ENCODE data around the gene RYR2.

RYR2 gene

GRCh38 chr1:237473854-237474253 lies 431.9 kb downstream of the RYR2 start:
- no peak for TF ChIP-seq Cebpa-rat (IDR thresholded peaks at IDR 0.05)
- H3K9me3 ChIP-seq (replicated peaks in 1 of 11) = peaks cover 0 to 7% (median 0%) of the 10 kb centered on the region in 11 experiments; a peak in 3 of 22 replicates
- H3K4me3 ChIP-seq = no peak overlapping the region
- no peak overlapping the region for H3K4me2 ChIP-seq
- H3K27ac ChIP-seq = no peak overlapping the region
- peaks cover 0 to 4% (median 0%) of the 10 kb centered on the region in 10 experiments; a peak in 2 of 20 replicates for H3K4me1 ChIP-seq
- H4K20me1 ChIP-seq = no peaks in the 10 kb centered on the region
- no peak overlapping the region for H3K9ac ChIP-seq
- no peaks in the 10 kb centered on the region for H3K27me3 ChIP-seq
- H3K36me3 ChIP-seq = no peaks in the 10 kb centered on the region

- no peak for TF ChIP-seq Cebpa-rat (IDR thresholded peaks at IDR 0.05)
- H3K27me3 ChIP-seq = no peaks in the 10 kb centered on the region
- H4K20me1 ChIP-seq = no peaks in the 10 kb centered on the region
- no peak overlapping the region for H3K9ac ChIP-seq
- no peak overlapping the region for H3K4me3 ChIP-seq
- H3K27ac ChIP-seq = no peak overlapping the region
- no peaks in the 10 kb centered on the region for H3K9me3 ChIP-seq (replicated peaks in 1 of 11)
- no peaks in the 10 kb centered on the region for H3K36me3 ChIP-seq
- H3K4me1 ChIP-seq = peaks cover 0 to 6% (median 0%) of the 10 kb centered on the region in 10 experiments; a peak in 2 of 20 replicates
- H3K4me2 ChIP-seq = no peak overlapping the region
Measured at GRCh38 chr1:237478082-237478481, 436.1 kb downstream of the RYR2 start.

- H4K20me1 ChIP-seq = no peaks in the 10 kb centered on the region
- TF ChIP-seq Cebpa-rat (IDR thresholded peaks at IDR 0.05) = no peak
- peaks cover 0 to 6% (median 0%) of the 10 kb centered on the region in 10 experiments; a peak in 2 of 20 replicates for H3K4me1 ChIP-seq
- H3K4me2 ChIP-seq = peak overlapping the region in 2 of 11 experiments; percentile 13; a peak in 2 of 22 replicates
- H3K4me3 ChIP-seq = no peak overlapping the region
- H3K9ac ChIP-seq = no peak overlapping the region
- no peaks in the 10 kb centered on the region for H3K9me3 ChIP-seq (replicated peaks in 1 of 11)
- H3K27ac ChIP-seq = no peak overlapping the region
- no peaks in the 10 kb centered on the region for H3K36me3 ChIP-seq
- no peaks in the 10 kb centered on the region for H3K27me3 ChIP-seq
Measured at GRCh38 chr1:237478842-237479241, 436.9 kb downstream of the RYR2 start.

- no peak for TF ChIP-seq Cebpa-rat (IDR thresholded peaks at IDR 0.05)
- no peak overlapping the region for H3K27ac ChIP-seq
- no peak overlapping the region for H3K4me3 ChIP-seq
- H3K36me3 ChIP-seq = no peaks in the 10 kb centered on the region
- H4K20me1 ChIP-seq = no peaks in the 10 kb centered on the region
- H3K4me2 ChIP-seq = no peak overlapping the region
- H3K27me3 ChIP-seq = no peaks in the 10 kb centered on the region
- H3K9me3 ChIP-seq (replicated peaks in 1 of 11) = no peaks in the 10 kb centered on the region
- H3K9ac ChIP-seq = no peak overlapping the region
- H3K4me1 ChIP-seq = peaks cover 0 to 9% (median 0%) of the 10 kb centered on the region in 10 experiments; a peak in 5 of 20 replicates
Measured at GRCh38 chr1:237482777-237483176, 440.8 kb downstream of the RYR2 start.

- Histone ChIP-seq H3K36me3 (no peaks in the 10 kb centered on the region), H3K27me3 (no peaks in the 10 kb centered on the region), H4K20me1 (no peaks in the 10 kb centered on the region), H3K27ac (no peak overlapping the region), H3K4me1 (no peaks in the 10 kb centered on the region), H3K4me3 (no peak overlapping the region), H3K9me3 (replicated peaks in 1 of 11) (no peaks in the 10 kb centered on the region), H3K4me2 (no peak overlapping the region), H3K9ac (no peak overlapping the region)
- TF ChIP-seq Cebpa-rat (IDR thresholded peaks at IDR 0.05) = no peak
Measured at GRCh38 chr1:237492359-237492758, 450.4 kb downstream of the RYR2 start.

- TF ChIP-seq Cebpa-rat (IDR thresholded peaks at IDR 0.05) = no peak
- Histone ChIP-seq H3K4me3 (no peak overlapping the region), H3K36me3 (no peaks in the 10 kb centered on the region), H3K9me3 (replicated peaks in 1 of 11) (no peaks in the 10 kb centered on the region), H3K4me1 (no peaks in the 10 kb centered on the region), H3K4me2 (no peak overlapping the region), H3K9ac (no peak overlapping the region), H4K20me1 (no peaks in the 10 kb centered on the region), H3K27ac (no peak overlapping the region), H3K27me3 (no peaks in the 10 kb centered on the region)
Measured at GRCh38 chr1:237500566-237500965, 458.6 kb downstream of the RYR2 start.

- Histone ChIP-seq H3K4me1 (no peaks in the 10 kb centered on the region), H4K20me1 (no peaks in the 10 kb centered on the region), H3K27me3 (no peaks in the 10 kb centered on the region), H3K9me3 (replicated peaks in 1 of 11) (no peaks in the 10 kb centered on the region), H3K9ac (no peak overlapping the region), H3K36me3 (no peaks in the 10 kb centered on the region), H3K4me2 (no peak overlapping the region), H3K27ac (no peak overlapping the region), H3K4me3 (no peak overlapping the region)
- no peak for TF ChIP-seq Cebpa-rat (IDR thresholded peaks at IDR 0.05)
Measured at GRCh38 chr1:237503292-237503691, 461.3 kb downstream of the RYR2 start.

GRCh38 chr1:237507005-237507404 lies 465.0 kb downstream of the RYR2 start:
- Histone ChIP-seq H3K4me1 (no peaks in the 10 kb centered on the region), H3K27me3 (no peaks in the 10 kb centered on the region), H3K4me2 (no peak overlapping the region), H4K20me1 (no peaks in the 10 kb centered on the region), H3K9ac (no peak overlapping the region), H3K9me3 (replicated peaks in 1 of 11) (no peaks in the 10 kb centered on the region), H3K36me3 (no peaks in the 10 kb centered on the region), H3K27ac (no peak overlapping the region), H3K4me3 (no peak overlapping the region)
- no peak for TF ChIP-seq Cebpa-rat (IDR thresholded peaks at IDR 0.05)

- H3K27ac ChIP-seq = no peak overlapping the region
- no peaks in the 10 kb centered on the region for H3K36me3 ChIP-seq
- H3K27me3 ChIP-seq = no peaks in the 10 kb centered on the region
- TF ChIP-seq Cebpa-rat (IDR thresholded peaks at IDR 0.05) = no peak
- no peak overlapping the region for H3K4me2 ChIP-seq
- no peaks in the 10 kb centered on the region for H4K20me1 ChIP-seq
- H3K9ac ChIP-seq = no peak overlapping the region
- H3K4me1 ChIP-seq = no peaks in the 10 kb centered on the region
- no peaks in the 10 kb centered on the region for H3K9me3 ChIP-seq (replicated peaks in 1 of 11)
- no peak overlapping the region for H3K4me3 ChIP-seq
Measured at GRCh38 chr1:237509748-237510147, 467.8 kb downstream of the RYR2 start.

- H3K4me2 ChIP-seq = no peak overlapping the region
- no peak for TF ChIP-seq Cebpa-rat (IDR thresholded peaks at IDR 0.05)
- H3K27ac ChIP-seq = no peak overlapping the region
- no peaks in the 10 kb centered on the region for H3K27me3 ChIP-seq
- no peaks in the 10 kb centered on the region for H3K4me1 ChIP-seq
- no peaks in the 10 kb centered on the region for H3K36me3 ChIP-seq
- H3K9me3 ChIP-seq (replicated peaks in 1 of 11) = no peaks in the 10 kb centered on the region
- H3K9ac ChIP-seq = no peak overlapping the region
- H3K4me3 ChIP-seq = no peak overlapping the region
- no peaks in the 10 kb centered on the region for H4K20me1 ChIP-seq
Measured at GRCh38 chr1:237525102-237525501, 483.1 kb downstream of the RYR2 start.

All from BLaER1 treated with 17β-estradiol and CSF1 and Interleukin-3, amounts not matched to agents 10 nM and 100 nM (cell line).